Measurements from ENCODE around the gene HDGFL1.

DNA sequence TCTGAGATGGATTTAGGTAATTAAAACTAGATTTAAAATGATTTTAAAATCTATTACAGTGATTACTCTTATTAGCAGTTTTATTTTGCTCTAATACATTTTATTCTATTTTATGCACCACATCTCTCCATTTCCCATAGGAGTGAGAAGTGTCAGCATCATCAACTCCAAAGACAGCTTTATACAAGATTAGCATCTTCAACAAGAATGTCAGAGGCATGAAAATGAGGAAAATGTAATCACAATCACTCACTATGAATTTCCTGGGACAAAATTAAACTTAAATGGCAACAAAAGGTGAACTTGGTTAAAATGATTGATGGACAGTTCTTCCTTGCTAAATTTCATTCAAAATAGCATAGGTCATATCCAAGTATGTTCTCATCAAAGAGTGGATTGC is 19.8 kb downstream of the HDGFL1 start:
- TF ChIP-seq, protein P1, sequence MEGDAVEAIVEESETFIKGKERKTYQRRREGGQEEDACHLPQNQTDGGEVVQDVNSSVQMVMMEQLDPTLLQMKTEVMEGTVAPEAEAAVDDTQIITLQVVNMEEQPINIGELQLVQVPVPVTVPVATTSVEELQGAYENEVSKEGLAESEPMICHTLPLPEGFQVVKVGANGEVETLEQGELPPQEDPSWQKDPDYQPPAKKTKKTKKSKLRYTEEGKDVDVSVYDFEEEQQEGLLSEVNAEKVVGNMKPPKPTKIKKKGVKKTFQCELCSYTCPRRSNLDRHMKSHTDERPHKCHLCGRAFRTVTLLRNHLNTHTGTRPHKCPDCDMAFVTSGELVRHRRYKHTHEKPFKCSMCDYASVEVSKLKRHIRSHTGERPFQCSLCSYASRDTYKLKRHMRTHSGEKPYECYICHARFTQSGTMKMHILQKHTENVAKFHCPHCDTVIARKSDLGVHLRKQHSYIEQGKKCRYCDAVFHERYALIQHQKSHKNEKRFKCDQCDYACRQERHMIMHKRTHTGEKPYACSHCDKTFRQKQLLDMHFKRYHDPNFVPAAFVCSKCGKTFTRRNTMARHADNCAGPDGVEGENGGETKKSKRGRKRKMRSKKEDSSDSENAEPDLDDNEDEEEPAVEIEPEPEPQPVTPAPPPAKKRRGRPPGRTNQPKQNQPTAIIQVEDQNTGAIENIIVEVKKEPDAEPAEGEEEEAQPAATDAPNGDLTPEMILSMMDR (IDR thresholded peaks at IDR 0.05): no peak
- no peak for TF ChIP-seq ESRRA (CRISPR knock-in tag; IDR thresholded peaks at IDR 0.05; ENCODE audit: borderline replicate concordance)
- TF ChIP-seq, protein P2, sequence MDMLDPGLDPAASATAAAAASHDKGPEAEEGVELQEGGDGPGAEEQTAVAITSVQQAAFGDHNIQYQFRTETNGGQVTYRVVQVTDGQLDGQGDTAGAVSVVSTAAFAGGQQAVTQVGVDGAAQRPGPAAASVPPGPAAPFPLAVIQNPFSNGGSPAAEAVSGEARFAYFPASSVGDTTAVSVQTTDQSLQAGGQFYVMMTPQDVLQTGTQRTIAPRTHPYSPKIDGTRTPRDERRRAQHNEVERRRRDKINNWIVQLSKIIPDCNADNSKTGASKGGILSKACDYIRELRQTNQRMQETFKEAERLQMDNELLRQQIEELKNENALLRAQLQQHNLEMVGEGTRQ (CRISPR knock-in tag; IDR thresholded peaks at IDR 0.05): no peak
- TF ChIP-seq, protein P3, sequence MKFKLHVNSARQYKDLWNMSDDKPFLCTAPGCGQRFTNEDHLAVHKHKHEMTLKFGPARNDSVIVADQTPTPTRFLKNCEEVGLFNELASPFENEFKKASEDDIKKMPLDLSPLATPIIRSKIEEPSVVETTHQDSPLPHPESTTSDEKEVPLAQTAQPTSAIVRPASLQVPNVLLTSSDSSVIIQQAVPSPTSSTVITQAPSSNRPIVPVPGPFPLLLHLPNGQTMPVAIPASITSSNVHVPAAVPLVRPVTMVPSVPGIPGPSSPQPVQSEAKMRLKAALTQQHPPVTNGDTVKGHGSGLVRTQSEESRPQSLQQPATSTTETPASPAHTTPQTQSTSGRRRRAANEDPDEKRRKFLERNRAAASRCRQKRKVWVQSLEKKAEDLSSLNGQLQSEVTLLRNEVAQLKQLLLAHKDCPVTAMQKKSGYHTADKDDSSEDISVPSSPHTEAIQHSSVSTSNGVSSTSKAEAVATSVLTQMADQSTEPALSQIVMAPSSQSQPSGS (CRISPR knock-in tag; IDR thresholded peaks at IDR 0.05; ENCODE audit: borderline replicate concordance, low read depth): no peak
- no peak for TF ChIP-seq CBFB (CRISPR knock-in tag; IDR thresholded peaks at IDR 0.05; ENCODE audit: low read depth)
- TF ChIP-seq SP1 (CRISPR knock-in tag; conservative IDR thresholded peaks at IDR 0.05): no peak
- TF ChIP-seq, protein P4, sequence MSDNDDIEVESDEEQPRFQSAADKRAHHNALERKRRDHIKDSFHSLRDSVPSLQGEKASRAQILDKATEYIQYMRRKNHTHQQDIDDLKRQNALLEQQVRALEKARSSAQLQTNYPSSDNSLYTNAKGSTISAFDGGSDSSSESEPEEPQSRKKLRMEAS (CRISPR knock-in tag; IDR thresholded peaks at IDR 0.05): no peak
- TF ChIP-seq, protein P5, sequence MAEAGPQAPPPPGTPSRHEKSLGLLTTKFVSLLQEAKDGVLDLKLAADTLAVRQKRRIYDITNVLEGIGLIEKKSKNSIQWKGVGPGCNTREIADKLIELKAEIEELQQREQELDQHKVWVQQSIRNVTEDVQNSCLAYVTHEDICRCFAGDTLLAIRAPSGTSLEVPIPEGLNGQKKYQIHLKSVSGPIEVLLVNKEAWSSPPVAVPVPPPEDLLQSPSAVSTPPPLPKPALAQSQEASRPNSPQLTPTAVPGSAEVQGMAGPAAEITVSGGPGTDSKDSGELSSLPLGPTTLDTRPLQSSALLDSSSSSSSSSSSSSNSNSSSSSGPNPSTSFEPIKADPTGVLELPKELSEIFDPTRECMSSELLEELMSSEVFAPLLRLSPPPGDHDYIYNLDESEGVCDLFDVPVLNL (CRISPR knock-in tag; IDR thresholded peaks at IDR 0.05; ENCODE audit: borderline replicate concordance, low read depth): no peak
- no peak for TF ChIP-seq FOXK1 (CRISPR knock-in tag; IDR thresholded peaks at IDR 0.05)
